HL-60/S4 (cell line): ENCODE results near the gene KIF18A.

Experiments
- in situ Hi-C: fragments of 300-500 bp; cut with MboI; formaldehyde crosslinking; loops from 2 replicates; pipeline ENCODE4 v1.14.3; 2022; ENCODE audit warnings: low sequenced_read_pairs

The KIF18A gene

DNA sequence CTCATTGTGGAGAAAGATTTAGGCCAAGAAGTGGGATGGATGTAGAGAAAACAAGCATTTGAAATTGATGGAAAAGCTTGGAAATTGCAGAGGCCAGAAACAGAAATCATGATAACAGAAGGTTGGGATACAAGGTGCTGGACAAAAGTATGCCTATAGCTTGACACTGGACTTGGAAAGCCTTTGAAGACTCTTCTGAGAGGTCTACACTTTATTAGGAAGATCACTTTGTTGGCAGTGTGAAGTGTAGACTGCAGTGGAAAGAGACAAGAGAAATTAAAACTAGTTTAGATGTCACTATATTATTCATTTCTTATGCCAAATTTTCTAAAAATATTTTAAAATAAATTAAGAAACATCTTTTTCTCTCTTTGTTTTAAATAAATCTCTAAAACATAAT is 59.1 kb downstream of the KIF18A start:
- in situ Hi-C loops = no loop called here

DNA sequence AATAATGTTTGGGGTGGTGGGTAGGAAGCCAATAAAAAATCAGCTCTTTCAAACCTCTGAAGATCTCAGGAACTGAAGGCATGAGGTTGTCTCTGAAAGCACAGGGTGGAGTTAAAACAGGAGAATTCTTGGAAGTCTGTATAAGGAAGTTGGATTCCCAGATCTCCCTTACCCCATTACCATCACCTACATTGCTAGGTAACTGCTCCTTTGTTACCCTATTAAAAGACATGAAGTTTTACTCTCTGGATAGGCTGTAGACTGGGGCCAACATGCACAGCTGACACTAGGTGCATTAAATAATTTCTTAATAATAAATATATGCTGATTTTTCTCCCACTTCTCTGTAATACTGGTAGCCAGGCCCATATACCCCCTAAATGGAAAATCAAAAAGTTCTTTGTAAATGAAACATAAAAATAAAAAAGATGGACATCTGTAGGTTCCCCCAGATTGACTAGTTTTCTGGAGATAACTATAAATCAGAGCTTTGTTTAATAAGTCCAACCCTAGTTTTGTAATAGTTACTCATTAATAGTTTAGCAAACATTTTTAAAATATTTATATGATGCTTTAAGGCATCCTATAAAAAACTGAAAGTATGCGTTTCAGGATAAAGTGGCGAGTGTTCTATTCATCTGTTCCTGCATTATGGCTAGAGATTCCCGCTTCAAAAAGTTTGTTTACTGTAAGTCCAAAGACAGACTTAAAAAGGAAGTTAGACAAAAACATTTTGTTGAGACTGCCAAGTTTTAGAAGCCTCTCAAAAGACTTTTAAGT is 63.8 kb downstream of the KIF18A start:
- in situ Hi-C loops = no loop called here

DNA sequence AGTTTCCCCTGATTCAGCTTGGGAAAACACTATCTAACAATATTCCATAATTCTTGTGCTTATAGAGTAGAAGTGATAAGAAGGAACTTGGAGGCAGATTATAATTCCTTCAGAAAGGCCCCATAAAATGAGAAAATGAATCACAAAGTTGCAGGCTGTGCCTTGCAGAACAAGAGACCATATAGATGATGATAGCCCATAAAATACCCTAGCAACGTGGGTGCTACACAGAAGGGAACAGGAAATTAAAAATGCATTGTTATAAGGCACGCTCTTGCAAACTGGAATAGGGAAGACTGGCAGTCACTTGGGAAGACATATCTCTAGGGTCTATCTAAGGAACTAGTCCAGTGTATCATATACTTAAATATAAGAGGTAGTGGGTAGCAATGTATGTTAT is 67.6 kb downstream of the KIF18A start:
- in situ Hi-C loops = no loop called here

DNA sequence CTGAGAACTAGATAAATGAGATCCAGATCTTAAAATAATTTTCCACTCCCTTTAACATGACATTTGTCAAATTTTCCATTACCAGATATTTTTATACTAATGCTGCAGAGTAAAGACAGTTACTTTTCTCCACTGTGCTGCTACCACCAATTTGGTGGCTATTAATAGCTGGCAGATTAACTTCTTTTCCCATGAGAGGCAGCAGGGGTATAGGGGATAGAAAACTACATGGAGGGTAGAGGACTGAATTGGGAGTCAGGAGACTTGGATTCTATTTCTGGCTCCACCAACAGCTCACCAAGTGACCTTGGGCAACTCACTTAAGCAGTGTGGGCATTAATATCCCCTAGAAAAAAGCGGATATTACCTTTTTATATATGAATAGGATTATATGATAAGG is 69.2 kb downstream of the KIF18A start:
- in situ Hi-C loops = no loop called here

DNA sequence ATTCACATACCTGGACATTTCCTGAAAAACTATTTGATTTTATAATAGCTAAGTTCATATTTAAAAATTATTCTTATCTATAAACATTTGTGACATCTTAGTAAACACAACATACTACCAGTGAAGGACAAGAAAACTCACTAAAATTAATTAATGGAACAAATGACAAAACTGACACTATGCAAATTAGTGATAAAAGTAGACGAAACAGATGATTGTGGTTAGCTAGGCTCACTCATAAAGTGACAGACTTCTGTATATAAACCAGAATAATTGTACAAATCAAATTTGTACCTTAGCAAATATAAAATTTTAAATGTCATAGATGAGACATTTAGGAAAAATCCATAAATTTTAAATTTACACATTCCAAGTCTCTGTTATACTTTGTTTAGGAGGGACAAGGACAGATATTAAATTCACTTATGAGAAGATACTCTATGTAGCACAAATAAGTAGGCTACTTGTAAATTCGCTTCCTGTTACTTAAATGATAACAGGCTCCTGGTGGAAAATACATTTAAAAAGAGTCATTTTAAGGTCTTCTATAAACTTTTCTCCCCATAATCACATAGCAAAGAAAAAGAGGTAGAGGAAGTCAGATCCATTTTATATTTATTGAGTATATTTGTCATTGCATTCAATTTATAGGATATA is 81.2 kb downstream of the KIF18A start:
- in situ Hi-C loops = no loop called here

DNA sequence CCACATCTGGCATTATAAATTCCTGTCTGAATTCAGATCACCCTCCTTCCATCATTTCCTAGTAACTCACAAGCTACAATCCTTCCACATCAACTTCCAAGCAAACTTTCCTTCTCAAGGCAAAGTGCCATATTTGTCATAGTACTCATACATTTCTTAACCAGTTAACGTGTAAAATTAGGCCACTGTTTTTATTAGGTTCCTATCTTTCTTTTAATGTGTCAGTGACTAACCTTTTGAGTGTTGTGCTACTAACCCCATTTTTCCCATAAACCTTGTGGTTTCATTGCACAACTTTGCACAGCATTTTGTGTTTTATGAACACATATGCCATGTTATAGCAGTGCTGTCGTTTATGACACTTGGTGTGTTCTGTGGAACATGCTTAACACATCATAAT is 90.1 kb downstream of the KIF18A start:
- in situ Hi-C loops = no loop called here

DNA sequence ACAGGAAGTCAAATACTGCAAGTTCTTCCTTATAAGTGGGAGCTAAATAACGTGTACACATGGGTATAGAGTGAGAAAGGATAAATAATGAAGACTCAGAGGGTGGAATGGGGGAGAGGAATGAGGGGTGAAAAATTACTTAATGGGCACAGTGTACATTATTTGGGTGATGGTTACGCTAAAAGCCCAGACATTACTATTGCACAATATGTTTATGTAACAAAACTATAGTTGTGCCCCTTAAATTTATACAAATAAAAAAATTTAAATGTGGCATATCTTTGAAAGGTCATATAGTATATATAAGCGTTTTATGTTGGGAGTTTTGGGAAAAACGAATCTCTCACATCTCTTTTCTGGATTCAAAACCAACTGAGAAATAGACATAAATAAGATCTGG is 96.1 kb downstream of the KIF18A start:
- in situ Hi-C loops = no loop called here

DNA sequence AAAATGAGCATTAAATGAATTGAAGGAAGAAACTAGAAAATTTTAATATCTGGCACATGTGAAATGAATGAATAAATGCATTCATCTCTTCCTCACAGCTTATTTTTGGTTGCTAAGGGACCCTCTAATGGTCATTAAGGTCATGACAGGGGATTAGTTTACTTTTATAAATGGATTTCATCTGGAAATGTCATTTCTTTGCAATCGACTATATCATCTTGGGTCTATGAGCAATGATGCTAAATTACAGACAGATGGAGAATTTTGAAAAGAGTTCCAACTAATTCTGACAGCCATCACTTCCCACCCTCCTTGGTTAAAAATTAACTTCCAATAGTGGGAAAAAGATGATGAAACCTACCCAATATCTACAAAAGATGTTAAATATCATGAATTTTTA is 98.0 kb downstream of the KIF18A start:
- in situ Hi-C loops = no loop called here

DNA sequence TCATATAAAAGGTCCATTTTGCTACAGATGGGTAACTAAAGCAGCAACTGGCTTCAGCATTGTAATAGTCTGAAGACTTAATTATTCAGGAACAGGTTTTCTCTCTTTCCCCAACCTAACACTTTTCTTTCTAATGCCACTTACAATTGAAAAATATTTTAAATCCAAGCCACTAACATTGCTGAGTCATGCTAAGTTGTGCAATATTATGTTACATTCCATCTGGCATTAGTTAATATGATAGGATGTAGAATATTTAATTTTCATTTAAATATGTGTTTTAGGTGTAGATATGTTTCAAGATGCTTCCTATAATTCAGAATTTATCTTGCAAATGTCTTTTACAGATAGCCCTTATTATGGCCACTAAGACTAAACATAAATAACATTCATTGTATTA is 98.6 kb downstream of the KIF18A start:
- in situ Hi-C loops = no loop called here

DNA sequence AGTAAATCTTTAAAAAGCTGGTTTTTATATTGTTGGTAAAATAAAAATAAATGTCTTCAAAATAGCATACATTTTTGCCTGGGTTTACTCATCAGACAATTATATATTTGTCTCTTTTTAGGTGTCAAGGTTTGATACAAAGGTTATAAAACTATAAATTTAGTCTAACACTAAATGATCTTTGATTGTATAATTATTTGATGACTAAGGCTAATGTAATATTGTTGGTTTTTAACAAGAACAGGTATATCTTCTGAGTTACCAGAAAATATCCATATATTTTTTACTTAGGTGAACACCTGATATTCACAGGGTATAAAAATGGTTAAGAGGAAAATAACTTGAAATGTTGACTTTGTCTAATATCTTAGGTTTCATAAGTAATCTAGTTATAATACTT is 104.3 kb downstream of the KIF18A start:
- in situ Hi-C loops = no loop called here

DNA sequence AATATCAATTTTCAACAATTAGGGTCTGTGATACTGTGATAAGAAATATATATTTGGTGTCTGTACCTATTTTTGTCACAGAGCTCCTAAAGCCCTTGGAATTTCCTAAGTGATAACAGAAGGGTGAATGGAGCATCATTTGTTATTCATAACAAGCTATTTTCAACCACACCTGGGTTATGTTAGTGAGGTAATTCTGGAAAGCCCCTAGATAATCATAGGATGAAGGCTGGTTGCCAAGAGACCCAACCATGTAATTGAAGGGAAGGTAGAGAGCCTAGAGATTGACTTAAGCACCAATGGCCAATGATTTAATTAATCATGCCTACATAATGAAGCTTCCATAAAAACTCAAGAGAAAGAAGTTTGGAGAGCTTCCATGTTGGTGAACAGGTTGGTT is 109.4 kb downstream of the KIF18A start:
- in situ Hi-C loops = no loop called here

DNA sequence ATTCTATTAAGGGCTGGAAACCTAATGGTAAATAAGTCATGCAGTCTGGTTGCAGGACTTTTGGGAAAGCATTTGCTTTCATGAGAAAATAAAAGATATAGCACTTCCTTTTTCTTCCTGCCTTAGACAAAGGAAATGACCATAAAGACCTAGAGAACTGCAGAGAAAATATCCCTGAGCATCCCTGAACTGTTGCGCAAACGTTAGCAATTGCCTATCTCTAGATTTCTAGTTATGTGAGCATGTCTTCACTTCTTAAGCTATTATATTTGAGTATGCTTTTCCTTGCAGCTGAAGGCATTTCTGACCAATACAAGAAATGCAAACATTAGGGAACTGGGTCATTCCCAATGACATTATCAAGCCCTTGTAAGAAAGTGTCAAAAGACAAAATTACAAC is 110.6 kb downstream of the KIF18A start:
- in situ Hi-C loops = no loop called here

DNA sequence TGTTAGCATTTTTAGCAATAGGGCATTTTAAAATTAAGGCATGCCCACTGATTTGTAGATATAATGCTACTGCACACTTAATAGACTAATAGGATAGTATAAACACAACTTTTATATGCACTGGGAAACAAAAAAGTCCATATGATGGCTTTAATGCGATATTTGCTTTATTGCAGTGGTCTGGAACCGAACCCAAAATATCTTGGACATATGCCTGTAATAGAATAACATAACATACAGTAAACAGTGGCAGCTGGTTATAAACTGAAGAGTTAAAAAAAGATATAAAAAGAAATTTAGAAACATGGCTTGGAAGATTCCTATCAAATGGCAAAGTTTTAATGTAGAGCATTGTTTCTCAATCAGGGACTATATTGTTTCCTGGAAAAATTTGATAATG is 111.9 kb downstream of the KIF18A start:
- in situ Hi-C loops = no loop called here

DNA sequence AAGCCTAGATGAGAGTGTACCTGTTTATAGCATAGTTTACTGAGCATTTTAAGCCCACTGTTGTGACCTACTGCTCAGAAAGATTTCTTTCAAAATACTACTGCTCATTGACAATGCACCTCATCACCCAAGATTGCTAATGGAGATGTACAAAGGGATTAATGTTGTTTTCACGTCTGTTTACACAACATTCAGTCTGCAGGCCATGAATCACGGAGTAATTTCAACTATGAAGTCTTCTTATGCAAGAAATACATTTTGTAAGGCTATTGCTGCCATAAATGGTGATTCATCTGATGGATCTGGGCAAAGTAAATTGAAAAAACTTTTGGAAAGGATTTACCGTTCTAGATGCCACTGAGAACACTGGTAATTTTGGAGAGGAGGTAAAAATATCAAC is 112.9 kb downstream of the KIF18A start:
- in situ Hi-C loops = no loop called here

DNA sequence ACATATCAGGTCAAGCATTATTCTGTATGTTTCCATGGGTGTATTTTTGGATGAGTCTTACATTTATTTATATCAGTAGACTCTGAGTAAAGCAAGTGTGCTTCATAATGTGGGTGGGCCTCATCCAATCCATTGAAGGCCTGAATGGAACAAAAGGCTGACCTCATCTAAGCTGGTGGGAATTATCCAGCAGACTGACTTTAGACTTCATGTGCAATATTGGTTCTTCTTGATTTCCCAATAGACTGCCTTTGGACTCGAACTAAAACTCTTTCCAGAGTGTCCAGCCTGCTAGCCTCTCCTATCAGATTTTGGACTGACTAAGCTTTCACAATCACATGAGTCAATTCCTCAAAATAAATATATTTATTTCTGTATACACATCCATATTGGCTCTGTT is 116.2 kb downstream of the KIF18A start:
- in situ Hi-C loops = no loop called here

DNA sequence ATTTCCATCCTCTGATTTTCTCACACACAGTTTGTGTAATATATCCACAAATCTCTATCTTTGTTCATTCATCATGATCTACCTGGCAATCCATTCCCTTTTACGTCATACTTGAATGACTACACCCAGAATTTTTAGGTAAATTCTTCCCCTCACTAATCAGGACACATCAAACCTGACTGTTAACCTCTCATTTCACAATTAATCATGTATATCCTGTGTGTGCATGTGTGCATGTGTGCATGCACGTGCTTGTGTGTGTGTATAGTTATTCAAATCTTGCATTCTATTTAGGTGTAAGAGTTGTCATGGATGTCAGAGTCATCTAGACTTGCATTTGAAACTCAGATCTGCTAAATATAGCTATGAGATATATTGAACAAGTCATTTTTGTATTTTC is 130.4 kb downstream of the KIF18A start:
- in situ Hi-C loops = no loop called here

DNA sequence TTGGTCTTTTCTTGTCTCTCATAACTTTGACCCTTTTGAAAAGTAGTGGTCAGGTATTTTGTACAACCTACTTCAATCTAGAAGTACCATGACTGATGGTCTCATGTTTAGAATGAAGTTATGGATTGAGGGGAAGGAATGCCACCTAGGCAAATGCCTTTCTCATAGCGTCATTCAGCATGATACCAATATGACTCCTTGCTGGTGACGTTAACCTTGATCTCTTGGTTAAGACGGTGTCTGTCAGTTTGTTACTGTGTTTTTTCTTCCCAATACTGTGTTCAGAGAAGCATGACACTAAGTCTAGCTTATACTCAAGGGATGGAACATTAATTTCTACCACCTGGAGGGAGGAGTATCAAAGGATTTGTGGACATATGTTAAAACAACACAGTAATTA is 130.9 kb downstream of the KIF18A start:
- in situ Hi-C loops = no loop called here

DNA sequence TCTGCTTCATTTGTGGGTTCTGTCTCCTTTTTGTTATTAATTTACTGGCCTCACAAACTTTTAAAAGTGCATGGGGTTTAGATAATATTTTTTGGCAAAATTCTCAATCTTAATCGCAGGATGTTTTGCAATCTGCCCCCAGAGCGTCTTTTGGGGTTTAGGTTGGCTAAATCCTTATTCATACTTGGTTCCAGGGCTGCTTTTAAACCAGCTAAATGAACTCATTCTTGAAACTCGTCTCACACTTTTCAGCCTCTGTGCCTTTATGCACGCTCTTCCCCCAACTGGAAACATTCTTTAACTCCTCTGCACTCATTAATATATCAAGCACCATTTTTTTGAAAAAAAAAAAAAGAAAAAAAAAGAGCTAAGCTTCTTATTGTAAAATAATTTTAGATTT is 131.7 kb downstream of the KIF18A start:
- in situ Hi-C loops = no loop called here

DNA sequence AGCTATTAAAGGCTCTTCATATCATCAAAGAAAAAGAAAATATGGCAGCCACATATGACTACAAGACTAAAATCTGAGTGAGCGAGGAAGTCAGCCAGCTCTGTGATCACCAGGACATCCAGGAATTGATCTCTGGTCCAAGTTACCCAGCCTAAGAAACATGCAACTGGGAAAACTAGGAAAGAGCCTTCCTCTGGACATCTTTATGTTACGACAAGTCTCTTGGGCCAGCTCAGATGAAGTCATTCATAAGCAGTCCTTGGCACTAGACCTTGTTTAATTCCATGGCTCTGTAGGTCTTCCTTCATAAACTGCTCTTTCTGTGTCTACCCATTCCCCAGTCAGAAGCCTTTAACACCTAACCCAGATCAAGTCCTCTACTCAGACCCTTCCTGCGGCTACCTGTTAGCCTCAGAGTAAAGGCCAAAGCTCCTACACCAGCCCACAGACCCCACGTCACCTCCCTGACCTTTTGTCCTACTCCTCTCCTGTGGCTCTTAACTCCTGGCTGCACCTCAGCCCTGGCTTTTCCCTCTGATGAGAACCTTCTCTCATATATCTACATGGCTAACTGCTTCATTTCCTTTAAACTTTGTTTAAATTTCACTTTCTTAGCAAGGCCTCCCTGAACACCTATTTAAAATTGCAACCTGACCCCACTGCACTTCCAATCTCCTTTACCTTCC is 134.0 kb downstream of the KIF18A start:
- in situ Hi-C loops = no loop called here

DNA sequence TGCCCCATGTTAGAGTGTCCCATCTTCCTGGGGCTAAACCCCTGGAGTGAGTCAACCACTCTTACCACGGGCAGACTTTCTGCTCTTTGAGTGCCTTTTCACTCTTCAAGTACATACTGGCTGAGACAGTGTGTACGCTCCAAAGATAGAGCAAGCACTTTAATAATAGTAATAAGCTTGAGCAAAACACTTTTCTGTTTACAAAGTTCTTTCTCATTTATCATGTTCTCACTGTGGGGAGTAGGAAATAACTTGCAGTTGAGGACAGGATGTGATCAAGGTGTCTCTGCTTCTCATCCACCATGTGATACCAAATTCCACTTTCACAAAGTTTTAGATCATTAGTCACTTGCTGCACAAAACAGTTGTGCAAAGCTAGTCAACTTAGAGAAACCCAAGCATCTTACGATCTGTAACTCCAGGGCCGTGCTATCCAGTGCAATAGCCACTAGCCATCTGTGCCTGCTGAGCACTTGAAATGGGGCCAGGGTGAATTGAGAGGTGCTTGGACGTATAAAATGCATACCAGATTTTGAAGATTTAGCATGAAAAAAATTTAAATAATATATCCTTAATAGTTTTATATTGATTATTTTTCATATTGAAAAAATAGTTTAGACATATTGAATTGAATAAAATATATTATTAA is 135.3 kb downstream of the KIF18A start:
- in situ Hi-C loops = no loop called here

DNA sequence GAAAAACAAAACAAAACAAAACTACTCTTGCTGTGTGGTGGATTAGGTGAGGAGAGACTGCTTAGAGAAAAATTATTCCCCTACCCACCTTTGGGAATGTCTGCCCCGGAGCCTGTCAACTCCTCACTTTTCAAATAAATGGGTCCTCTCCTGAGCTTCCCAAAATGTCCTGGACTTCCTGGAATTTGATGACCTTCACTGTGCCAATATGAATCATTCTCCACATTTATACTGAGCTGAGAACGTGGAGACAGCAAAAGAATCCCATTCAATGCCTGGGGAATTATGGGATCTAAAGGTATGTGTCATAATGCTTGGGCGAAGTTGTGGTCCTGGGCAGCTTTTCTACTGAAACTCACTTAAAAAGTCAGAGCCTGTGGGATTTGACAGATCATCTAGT is 136.8 kb downstream of the KIF18A start:
- in situ Hi-C loops = no loop called here
